Adipose tissue (tissue), 3 donors: ENCODE data around the gene KRT33B. TPM values are rescaled to one million over a fixed set of nuclear protein-coding genes. Genes with fewer than 3 reads are reported as not detected.

ENCODE experiments used
- H3K27ac ChIP-seq: one replicate; pipeline ENCODE4 v1.5.1; 2013; ENCODE audit warnings: low read depth, low read length
- WGBS, 3 donors: extraction: QIAGEN DNeasy Blood & Tissue Kit; methylation state at CpG; one replicate each; pipeline ENCODE4 v1.1.7; 2013; 5-methylcytosine and 5-hydroxymethylcytosine counted together
- polyA plus RNA-seq, 3 donors: library from polyadenylated mRNA; stranded (reverse); fragments of 200-250 nt; gene quantifications; one replicate each; pipeline ENCODE4 v1.2.3, GENCODE V29; 2013
- donor health status: healthy with polysubstance abuse.
- donor health status: Bipolar disorder and iron deficiency.
- donor health status: healthy.

Gene KRT33B
- polyA plus RNA-seq, 3 donors: not detected

DNA sequence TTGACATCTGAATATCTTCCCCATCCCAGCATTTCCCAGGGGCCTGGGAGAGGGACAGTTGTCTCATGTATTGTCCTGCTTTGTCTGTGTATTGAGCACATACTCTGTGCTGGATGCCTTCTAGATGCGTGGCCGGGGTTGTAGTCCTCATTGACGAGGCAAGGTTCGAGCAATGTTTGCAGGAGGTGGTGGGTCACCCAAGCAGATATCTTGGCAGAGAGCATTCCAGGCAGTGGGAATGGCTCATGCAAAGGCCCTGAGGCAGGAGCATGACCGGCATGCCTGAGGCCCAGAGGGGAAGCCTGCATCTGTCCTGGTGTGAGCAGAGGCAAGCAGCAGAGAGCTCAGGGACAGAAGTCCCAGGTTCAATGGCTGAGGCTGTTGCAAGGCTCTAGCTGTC, 36.5 kb downstream of the KRT33B start:
- 89 to 99% (median 98%) methylated on average over 5 of the region's 5 CpGs for WGBS, 3 donors
- H3K27ac ChIP-seq: no peak overlapping the region

DNA sequence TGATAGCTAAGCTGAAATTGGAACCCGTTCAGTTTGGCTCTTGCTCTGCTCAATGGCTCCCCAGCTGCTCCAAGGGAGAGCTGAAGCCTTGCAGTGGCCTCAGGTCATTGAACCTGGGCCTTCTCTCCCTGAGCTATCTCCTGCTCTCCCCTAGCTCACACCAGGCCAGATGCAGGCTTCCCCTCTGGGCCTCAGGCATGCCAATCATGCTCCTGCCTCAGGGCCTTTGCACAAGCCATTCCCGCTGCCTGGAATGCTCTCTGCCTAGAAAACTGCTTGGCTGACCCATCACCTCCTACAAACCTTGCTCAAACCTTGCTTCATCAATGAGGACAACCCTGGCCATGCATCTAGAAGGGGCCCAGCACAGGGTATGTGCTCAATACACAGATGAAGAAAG, 37.4 kb downstream of the KRT33B start:
- 74 to 89% (median 83%) methylated on average over 2 of the region's 2 CpGs for WGBS, 3 donors
- no peak overlapping the region for H3K27ac ChIP-seq

DNA sequence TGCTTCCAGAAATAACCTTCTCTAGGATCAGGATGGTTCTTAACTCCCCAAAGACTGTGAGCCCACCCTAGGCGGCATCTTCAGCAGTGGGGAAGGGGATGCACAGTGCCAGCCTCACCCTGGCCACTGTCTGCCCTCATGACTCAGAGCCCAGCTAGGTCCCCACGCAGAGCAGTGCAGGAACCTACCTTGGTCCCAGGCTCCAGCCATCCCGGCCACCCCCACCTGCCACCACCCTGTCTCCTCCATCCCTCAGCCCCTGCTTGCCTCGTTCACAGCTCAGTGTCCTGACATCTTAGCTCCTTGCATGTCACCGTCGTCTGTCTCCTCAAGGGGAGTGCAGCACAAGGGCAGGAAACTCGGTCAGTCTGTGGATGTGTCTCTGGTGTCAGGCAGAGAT, 38.0 kb downstream of the KRT33B start:
- 58 to 79% (median 77%) methylated on average over 7 of the region's 7 CpGs for WGBS, 3 donors
- no peak overlapping the region for H3K27ac ChIP-seq

DNA sequence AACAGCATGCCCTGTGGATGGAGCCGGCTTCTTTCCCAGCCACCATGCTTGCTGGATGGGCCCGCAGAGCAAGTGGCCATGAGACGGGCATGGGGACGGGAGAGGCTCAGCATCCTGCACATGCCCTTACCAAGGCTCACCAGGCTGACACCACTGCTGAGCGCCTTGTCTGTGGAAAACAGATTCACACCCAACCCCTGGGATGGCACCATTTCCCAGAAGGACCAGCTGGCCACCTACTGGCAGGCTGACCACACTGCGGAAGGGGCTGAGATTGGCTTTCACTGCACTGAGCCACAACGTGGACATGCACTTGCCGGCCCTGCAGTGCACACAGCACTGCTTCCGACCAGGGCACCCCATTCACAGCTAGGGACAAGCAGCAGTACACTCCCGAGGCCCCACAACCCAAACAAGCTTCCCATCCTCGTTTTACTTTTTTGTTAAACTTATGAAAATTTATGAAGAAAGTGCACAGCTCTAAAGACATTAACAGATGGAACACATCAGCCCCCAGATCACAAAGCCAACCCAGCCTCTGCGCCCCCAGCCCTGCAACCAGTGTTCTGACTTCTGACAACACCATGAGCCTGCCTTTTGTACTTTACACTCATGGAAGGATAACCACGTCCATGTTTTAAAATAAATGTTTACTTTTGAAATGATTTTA, 40.2 kb downstream of the KRT33B start:
- WGBS, 3 donors: 46 to 63% (median 51%) methylated on average over 13 of the region's 13 CpGs
- H3K27ac ChIP-seq: no peak overlapping the region

DNA sequence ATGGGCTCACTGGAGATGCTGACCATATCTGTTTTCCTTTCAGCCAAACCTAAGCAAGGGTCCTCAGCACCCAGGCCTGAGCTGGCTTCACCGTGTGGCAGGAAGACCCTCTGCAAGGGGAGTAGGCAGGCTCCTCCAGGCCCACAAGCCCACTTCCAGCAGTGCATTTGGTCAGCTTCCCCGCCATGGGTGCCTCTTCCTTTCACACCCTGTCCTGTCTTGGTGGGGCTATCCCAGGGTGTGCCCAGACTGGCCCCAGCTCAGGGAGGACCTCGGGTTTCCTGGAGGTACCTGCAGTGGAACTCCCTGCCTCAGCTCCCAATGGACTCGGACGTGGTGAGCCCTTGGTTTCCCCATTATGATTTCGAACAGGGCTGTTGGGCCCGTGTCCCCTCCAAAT, 41.4 kb downstream of the KRT33B start:
- no peak overlapping the region for H3K27ac ChIP-seq
- WGBS, 3 donors: 74 to 92% (median 76%) methylated on average over 7 of the region's 7 CpGs

DNA sequence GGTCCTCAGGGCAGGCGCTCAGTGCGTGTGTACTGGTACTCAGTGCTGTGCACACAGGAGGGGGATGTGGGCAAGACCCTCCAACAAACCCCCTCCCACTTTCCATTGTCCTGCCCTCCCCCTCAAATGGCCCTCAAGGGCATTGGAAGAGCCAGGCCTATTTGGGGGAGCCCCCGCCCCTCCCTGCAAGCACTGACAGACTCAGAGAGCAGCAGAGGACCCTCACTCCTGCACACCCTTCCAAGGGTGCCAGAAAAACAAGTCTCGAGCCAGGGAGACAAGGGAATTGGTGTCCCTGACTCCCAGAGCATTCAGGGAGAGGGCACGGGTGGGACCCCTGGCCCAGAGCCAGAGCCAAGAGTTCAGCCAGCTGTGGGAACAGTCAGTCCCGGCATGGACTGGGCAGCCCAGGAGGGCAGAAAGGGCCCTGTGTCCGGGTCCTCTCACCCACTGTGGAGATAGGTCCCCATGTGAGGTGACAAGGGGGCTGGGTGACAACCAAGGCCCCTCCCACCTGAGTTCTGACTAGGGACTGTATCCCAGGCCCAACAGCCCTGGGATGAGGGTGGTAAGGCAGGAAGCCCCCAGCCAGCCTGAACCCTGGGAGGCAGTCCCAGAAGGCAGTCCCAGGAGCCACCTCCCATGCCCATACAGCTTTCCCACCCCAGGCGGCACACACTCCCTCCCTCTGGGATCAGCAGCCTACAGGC, 42.0 kb downstream of the KRT33B start:
- WGBS, 3 donors: 72 to 82% (median 78%) methylated on average over 8 of the region's 8 CpGs

DNA sequence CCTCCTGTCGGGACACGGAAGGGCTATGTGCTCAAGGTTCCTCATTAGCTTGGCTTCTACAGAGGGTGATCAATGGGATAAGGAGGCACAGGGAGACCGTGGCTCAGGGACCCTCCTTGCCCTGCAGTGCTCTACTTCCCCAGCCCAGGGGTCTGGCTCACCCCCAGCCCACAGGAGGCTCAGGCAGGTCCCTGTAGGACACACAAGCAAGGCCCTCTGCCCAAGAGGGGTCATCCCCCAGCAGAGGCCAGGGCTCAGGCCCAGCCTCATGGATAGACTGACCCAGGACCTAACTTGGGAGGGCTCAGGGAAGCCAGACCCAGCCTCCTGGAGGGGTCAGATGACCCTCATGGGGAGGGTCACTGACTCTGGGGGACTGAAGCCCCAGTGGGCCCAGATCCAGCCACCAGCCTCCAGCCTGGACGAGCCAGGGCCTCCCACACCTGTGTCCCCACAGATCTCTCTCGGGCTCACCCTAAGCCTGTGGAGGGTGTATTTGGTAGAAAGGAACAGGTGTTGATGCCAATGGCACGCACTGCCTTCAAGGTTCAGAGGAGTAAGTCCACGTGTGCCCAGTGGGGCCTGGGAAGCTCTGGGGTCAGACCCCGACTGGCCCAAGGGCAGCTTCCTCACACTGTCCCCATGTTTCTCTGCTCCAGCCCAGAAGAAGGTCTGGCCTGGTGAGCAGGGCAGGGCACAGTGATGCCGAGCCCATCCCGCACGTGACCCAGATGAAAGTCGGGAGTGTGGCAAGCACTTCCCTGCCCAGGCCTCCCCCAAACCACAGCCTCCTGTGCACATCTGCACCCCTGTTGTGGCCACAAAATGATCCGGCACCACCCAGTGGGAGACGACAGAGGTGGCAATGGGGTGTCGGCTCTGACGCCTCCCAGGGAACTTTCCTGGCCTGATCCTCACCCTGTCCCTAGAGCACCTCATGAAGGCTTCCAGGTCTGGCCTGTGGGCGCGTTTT, 43.2 kb downstream of the KRT33B start:
- no peak overlapping the region for H3K27ac ChIP-seq
- 69 to 76% (median 70%) methylated on average over 18 of the region's 18 CpGs for WGBS, 3 donors

More for the DNA sequence above, 42.0 kb downstream of the KRT33B start:
- H3K27ac ChIP-seq: no peak overlapping the region

DNA sequence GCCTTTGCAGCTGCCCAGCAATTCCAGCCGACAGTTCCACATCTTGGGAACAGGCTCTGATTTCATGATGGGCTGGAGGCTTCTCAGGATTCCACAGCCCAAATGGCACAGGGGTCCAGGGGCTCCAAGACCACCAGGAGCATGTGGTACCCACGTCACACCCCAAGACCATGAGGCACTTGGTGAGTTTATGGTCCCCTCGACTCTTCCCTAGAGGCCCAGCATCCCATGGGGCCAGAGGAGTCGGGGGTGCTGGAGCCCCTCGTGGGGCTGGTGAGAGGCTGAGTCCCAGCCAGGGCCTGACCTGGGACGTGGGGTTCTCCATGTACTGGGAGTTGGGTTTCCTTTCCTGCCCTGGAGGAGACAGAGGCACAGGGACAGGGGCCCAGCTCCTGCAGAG, 44.0 kb downstream of the KRT33B start:
- WGBS, 3 donors: 64 to 89% (median 83%) methylated on average over 6 of the region's 6 CpGs
- H3K27ac ChIP-seq: no peak overlapping the region

DNA sequence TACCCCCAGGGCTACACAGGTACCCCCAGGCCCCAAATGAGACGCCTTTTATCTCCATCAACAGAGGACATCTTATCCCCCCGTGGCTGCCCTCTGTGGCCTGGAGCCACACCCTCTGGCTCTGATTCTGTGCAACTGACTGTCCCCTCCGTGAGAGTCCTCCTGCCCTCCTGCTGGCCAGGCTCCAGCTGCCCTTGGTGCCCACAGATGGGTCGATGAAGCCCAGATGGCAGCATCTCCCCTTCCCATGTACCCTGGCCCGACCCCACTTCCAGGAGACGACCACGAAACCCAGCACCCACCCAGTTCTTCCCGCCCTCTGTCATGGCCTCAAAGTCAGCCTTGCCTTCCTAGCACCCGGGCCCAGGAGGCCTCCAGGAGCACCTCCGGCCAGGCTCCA, 44.5 kb downstream of the KRT33B start:
- WGBS, 3 donors: 73 to 89% (median 82%) methylated on average over 10 of the region's 10 CpGs
- H3K27ac ChIP-seq: no peak overlapping the region

DNA sequence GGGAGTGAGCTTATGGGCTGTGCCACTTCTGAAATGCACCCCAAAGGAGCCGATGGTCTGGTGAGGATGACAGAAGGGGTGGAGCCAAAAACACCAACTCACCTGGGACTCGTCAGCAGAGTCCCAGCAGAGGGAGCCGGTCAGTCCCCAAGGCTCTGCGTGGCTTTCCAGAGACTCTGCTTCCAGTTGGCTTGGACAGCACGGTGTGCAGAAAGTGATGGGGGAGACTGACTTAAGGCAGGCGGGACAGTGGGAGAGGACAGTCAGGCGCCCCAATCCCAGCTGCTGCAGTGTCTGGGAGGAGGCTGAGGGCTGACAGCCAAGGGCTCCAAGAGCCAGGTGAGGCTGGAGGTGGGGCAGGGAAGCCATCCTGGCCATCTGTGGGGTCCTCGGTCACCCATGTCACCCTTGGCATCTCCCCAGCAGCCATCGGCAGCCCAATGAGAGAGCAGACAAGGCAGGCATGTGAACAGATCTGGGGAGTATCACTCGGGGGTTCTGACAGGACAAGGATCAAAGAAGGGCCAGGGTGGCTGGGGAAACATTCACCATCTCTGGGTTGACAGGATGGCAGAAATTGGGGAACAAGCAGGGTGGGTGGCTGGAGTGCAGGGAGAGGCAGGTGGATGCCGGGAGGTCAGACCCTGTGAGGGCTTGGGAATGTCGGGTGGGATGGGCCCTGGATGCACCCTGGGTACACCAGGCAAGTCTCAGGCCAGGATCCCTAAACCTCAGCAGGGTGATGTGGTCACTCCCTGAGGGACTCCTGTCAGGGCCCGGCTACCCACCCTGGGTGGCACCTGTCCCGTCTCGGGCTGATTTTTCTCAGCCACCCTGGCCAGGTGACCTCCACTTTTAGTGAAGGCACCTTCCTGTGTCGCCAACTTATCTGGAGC, 45.2 kb downstream of the KRT33B start:
- WGBS, 3 donors: 52 to 77% (median 67%) methylated on average over 16 of the region's 16 CpGs
- no peak overlapping the region for H3K27ac ChIP-seq

DNA sequence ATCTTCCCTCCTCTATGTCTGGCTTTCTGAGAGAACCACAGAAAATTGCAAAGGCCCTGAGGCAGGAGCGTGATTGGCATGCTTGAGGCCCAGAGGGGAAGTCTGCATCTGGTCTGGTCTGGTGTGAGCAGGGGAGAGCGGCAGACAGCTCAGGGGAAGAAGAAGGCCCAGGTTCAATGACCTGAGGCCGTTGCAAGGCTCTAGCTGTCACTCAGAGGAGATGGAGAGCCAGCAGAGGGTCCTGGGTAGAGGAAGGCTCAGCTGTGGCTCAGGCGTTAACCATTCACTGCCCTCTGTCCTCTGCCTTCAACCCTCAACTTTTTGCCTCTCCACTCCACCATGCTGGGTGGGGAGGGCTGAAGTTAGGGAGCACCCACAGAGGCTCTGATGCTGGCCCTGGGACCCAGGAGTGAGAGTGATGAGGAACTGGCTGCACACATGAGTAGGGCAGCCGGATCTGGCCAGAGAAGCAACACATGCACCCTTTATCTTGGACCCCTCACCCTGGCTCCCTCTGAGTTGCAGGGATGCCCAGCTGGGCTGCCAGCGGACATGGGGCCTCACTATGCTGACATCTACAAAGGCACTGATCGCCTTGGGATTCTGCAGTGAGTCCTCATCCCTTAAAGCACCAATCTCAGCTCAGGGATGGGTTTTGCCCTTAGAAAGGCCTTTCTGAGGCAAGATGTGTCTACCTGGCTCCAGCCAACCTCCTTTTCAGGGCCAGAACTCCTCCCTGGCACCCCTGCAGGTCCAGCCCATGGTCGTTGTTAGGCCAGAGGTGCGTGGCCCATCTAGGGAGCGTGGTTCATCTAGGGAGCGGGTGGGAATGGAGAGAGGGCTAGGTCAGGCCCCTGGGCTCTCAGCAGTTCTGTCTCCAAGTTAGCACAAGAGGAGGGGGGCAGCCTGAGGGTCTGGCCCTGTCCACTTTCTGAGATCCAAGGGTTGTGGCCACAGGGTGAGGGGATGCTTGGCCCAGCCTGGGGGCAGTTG, 46.4 kb downstream of the KRT33B start:
- 83 to 91% (median 90%) methylated on average over 11 of the region's 11 CpGs for WGBS, 3 donors
- H3K27ac ChIP-seq: no peak overlapping the region

DNA sequence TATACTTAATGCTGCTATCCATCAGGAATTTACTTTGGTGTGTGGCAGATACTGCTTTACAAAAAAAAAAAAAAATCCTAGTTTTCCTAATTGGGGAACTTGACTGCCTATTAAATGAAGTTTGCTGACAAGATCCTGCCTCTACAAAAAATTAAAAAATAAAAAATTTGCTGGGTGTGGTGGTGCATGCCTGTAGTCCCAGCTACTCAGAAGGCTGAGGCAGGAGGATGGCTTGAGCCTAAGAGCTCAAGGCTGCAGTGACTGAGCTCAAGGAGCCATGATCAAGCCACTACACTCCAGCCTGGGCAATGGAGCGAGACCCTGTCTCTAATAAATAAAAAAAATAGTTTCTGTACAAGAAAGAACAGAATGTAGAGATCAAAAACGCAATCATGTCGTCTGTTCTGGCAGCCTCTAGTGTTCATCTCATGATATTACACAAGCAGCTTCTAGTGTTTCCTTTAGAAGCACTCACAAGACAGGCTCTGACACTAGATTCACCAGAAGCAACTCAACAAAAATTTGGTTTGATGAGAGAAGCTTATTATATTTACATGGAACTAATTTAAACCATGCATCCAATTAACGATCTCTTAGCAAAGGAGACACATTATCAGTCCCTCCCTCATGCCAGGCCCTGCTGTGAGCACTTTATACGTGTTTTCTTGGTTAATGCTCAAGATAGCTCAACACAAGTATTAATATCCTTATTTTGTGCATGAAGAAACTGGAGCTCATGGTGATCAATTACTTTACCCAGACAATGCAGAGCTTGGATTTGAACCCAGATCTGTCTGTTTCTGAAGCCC, 47.3 kb downstream of the KRT33B start:
- H3K27ac ChIP-seq: no peak overlapping the region
- WGBS, 3 donors: 36 to 39% (median 36%) methylated on average over 5 of the region's 5 CpGs

DNA sequence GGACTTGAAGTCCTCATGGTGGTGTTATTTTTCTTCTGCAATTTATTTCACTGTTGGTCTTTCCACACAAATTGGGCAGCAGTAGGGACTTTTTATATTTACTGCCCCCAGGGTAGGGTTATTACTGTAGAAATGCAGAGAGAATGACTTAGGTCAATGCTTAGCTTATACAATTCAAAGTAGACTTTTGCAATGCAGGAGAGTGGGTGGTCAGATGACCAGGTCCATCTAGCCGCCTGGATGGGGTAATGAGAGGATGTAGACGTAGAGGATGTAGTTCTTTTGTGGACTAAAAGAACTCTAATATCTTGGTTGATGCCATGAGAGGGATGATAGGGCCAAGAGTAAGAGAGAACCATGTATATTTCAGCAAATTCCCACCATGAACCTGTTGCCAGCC, 51.4 kb downstream of the KRT33B start:
- no peak overlapping the region for H3K27ac ChIP-seq
- 37 to 64% (median 42%) methylated on average over 2 of the region's 2 CpGs for WGBS, 3 donors

DNA sequence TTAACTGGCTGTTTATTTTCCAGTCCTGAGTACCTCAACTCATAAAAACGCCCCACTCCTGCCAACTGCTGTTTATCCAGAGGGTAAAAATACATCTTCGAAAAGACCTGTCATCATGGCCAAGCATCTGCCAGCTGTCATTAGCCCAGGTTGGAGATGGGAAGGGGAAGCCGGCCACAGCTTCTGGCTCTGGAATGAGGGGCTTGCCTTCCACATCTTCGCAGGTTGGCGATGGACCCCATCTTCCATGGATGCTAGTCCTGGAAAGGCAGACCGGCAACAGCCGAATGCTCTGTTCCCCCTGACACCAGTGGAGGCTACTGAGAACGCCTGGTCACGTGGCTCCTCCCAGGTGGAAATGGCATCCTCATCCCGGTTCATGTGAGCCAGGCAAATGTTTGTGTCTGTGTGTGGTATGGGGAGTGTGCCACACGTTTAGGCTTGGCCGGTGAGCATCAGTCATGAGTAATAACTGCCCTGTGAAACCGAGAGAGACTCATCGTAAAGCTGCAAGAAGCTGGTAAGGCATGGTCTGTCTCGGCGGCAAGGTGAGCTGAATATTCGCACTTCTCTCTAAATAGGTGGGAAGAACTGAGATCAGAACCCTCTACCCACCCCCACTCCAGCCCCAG, 53.7 kb downstream of the KRT33B start:
- WGBS, 3 donors: 66 to 81% (median 74%) methylated on average over 17 of the region's 17 CpGs
- no peak overlapping the region for H3K27ac ChIP-seq

DNA sequence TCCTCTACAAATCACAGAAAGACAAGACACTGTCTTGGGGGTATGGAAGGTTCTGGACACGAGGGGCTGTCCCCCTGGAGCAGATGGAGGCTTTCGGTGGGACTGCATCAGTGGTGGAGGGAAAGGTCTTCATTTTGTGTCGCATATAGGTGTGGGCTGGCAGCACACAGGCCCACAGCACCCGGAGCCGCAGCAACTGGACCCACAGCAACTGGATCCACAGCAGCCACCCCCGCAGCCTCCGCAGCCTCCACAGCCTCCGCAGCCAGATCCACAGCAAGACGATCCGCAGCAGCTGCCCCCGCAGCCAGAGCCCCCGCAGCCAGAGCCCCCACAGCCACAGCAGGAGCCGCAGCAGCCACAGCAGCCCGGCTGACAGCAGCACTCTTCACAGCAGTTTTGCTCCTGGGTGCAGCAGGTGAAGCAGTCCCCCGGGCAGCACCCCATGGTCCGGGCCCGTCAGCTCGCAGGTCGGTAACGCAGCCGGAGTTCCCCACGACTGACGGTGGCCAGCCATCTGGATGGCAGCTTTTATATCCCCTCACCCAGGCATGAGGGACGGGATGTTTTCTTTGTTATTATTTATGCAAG, 54.3 kb downstream of the KRT33B start, which contains the start of gene KRTAP17-1:
KRTAP17-1 (minus strand) TSS at position 507 of the 591 bp plus-strand sequence; CDS start at position 447, 60 bp downstream.
- WGBS, 3 donors: 74 to 90% (median 79%) methylated on average over 24 of the region's 24 CpGs
- H3K27ac ChIP-seq: no peak within 1 kb of the TSS
